B cell (primary cell): Measurements from ENCODE around the gene ERICH6B.

Experiments
- EZH2 ChIP-seq: IDR thresholded peaks from 2 replicates; pipeline ENCODE4 v1.6.1; 2012; ENCODE audit warnings: borderline replicate concordance, low read depth, mild to moderate bottlenecking, moderate library complexity, low read length; ENCODE audit not compliant: insufficient read depth, poor library complexity, severe bottlenecking
- TF ChIP-seq, protein P1 (sequence below): fragments of 200-600 bp; IDR thresholded peaks from one replicate; pipeline ENCODE4 v1.8.0; 2022; ENCODE audit warnings: antibody characterized with exemption, mild to moderate bottlenecking

DNA sequence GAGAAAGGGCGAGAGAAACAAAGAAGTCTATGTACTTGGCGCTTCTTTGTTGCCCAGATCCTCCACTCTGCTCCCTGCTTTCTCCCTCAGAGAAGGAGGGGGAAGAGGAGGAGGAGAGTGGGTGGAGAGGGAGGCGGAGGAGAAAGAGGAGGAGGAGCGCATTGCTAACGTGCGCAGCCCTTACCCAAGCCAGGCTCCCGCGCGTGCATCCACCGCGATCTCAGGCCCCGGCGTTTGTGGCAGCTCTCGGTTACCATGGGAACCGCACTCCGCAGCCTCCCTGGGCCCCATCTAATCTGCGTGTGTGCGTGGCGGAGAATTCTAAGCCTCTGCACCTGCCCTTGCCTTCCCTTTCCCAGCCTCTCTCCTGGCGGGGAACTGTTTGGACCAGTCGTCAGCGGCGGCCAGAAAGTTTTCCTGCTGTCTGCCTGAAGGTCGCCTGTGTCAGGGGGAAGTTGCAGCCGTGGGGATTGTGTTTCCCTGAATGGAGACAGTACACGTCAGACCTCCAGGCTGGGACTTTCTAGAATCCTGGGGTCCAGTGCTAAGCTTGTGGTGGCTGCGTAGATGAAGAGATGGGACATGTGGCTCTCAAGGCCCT is at the start of gene ERICH6B:
- no peak for TF ChIP-seq EZH2
- TF ChIP-seq, protein P1, sequence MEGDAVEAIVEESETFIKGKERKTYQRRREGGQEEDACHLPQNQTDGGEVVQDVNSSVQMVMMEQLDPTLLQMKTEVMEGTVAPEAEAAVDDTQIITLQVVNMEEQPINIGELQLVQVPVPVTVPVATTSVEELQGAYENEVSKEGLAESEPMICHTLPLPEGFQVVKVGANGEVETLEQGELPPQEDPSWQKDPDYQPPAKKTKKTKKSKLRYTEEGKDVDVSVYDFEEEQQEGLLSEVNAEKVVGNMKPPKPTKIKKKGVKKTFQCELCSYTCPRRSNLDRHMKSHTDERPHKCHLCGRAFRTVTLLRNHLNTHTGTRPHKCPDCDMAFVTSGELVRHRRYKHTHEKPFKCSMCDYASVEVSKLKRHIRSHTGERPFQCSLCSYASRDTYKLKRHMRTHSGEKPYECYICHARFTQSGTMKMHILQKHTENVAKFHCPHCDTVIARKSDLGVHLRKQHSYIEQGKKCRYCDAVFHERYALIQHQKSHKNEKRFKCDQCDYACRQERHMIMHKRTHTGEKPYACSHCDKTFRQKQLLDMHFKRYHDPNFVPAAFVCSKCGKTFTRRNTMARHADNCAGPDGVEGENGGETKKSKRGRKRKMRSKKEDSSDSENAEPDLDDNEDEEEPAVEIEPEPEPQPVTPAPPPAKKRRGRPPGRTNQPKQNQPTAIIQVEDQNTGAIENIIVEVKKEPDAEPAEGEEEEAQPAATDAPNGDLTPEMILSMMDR: no peak
